Measurements from ENCODE around the gene UBR1.

DNA sequence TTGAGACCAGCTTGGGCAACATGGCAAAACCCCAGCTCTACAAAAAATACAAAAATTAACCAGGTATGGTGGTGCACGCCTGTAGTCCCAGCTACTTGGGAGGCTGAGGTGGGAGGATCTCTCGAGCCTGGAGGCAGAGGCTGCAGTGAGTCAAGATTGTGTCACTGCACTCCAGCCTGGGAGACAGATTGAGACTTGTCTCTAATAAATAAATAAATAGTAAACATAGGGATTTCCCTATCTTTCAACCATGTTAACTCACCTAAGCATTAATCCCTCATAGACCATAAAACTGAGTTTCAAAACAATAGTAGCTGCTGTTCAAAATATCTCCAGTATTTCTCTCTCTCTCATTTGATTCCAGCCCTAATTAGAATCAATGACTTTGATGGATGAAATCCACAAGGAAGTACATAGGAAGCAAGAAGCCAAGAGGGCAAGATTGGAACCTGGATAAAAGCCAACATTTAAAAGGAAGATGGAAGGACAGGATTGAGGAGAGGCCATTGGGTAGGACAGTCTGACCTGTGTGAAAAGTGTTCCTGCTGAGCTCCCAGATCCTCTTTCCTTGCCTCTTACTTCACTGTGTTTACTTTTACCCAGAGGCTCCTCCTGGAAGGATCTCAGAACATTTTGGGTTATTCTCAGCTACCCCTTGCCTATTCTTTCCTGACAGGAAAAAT lies 172.9 kb downstream of the UBR1 start:
- TF ChIP-seq POLR2AphosphoS5 (IDR thresholded peaks at IDR 0.05; ENCODE audit: low read depth, low read length) (no peak), TAF1 (IDR thresholded peaks at IDR 0.05; ENCODE audit: borderline replicate concordance, insufficient read depth, low read length) (no peak), SIN3A (IDR thresholded peaks at IDR 0.05; ENCODE audit: borderline replicate concordance, insufficient read depth, low read length) (no peak)
- TF ChIP-seq, protein P1, sequence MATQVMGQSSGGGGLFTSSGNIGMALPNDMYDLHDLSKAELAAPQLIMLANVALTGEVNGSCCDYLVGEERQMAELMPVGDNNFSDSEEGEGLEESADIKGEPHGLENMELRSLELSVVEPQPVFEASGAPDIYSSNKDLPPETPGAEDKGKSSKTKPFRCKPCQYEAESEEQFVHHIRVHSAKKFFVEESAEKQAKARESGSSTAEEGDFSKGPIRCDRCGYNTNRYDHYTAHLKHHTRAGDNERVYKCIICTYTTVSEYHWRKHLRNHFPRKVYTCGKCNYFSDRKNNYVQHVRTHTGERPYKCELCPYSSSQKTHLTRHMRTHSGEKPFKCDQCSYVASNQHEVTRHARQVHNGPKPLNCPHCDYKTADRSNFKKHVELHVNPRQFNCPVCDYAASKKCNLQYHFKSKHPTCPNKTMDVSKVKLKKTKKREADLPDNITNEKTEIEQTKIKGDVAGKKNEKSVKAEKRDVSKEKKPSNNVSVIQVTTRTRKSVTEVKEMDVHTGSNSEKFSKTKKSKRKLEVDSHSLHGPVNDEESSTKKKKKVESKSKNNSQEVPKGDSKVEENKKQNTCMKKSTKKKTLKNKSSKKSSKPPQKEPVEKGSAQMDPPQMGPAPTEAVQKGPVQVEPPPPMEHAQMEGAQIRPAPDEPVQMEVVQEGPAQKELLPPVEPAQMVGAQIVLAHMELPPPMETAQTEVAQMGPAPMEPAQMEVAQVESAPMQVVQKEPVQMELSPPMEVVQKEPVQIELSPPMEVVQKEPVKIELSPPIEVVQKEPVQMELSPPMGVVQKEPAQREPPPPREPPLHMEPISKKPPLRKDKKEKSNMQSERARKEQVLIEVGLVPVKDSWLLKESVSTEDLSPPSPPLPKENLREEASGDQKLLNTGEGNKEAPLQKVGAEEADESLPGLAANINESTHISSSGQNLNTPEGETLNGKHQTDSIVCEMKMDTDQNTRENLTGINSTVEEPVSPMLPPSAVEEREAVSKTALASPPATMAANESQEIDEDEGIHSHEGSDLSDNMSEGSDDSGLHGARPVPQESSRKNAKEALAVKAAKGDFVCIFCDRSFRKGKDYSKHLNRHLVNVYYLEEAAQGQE (IDR thresholded peaks at IDR 0.05; ENCODE audit: insufficient read depth in 1 of 2, low read depth in 2 of 2, low read length in 2 of 2), result no peak

Measured in PFSK-1 (cell line).